ENCODE measurements around the gene LIMCH1. TPM values are rescaled to one million over a fixed set of nuclear protein-coding genes. Genes with fewer than 3 reads are reported as not detected.

The LIMCH1 gene
- polyA plus RNA-seq, 1 donor (not counting 4 experiments of a cell fraction or from before 2014, with no cell fraction given) = 1.1 TPM

DNA sequence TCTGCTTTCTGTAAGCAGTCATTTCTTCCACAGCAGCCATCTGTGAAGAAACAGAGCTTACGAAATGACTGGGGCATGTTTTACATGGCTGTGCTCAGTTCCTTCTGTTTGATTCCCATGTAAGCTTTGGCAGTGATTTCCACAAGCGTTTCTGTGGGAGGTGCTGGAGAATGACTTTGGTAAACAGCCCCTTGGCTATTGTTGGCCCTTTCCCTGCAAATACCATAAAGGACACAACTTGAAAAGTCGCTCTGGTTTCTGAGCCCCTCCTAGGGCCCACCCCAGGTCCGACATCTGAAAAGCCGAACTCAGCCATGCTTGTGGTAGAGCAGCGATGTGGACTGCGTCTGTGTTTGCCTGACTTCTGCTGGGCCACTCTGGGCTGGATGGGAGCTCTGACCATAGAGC is 3.7 kb downstream of the LIMCH1 start:
- no peaks in the 10 kb centered on the region for H3K9me1 ChIP-seq (ENCODE audit: control insufficient read depth, extremely low read depth, insufficient read depth, low read length)
- FAIRE-seq = no peak
- peaks cover 3% of the 10 kb centered on the region for H3K27me3 ChIP-seq (ENCODE audit: control insufficient read depth, extremely low read depth, insufficient read depth, low read length)
- no peaks in the 10 kb centered on the region for H3K79me2 ChIP-seq (ENCODE audit: control insufficient read depth, insufficient read depth, low read length)
- H3K27ac ChIP-seq (ENCODE audit: control insufficient read depth, insufficient read depth, low read length) = no peak overlapping the region
- no peak overlapping the region for H3K4me3 ChIP-seq (ENCODE audit: control insufficient read depth in 2 of 3, extremely low read depth in 1 of 3, insufficient read depth in 2 of 3, low read depth in 1 of 3, low read length in 3 of 3)
- H2AFZ ChIP-seq (ENCODE audit: control insufficient read depth, low read length) = no peak overlapping the region
- H4K20me1 ChIP-seq (ENCODE audit: control insufficient read depth, extremely low read depth, insufficient read depth, low read length) = no peaks in the 10 kb centered on the region
- no peak overlapping the region for H3K9ac ChIP-seq (ENCODE audit: control insufficient read depth, extremely low read depth, insufficient read depth, low read length)
- H3K36me3 ChIP-seq (ENCODE audit: control insufficient read depth in 2 of 2, extremely low read depth in 1 of 2, insufficient read depth in 2 of 2, low read length in 2 of 2) = no peaks in the 10 kb centered on the region
- DNase-seq (ENCODE audit: low read depth, low spot score) = no peak
- dilution Hi-C loops (cut with MboI; ENCODE audit: extremely low pct_ligation_motif_present, low sequenced_read_pairs) = no loop called here
- no peak for TF ChIP-seq CTCF (optimal IDR thresholded peaks at IDR 0.05 in 1 of 3, IDR thresholded peaks at IDR 0.05 in 1 of 3, conservative IDR thresholded peaks at IDR 0.05 in 1 of 3; ENCODE audit: extremely low read depth in 1 of 3, insufficient read depth in 2 of 3, low read length in 3 of 3)
- no peak for TF ChIP-seq EZH2 (IDR thresholded peaks at IDR 0.05; ENCODE audit: low read length)
- H3K4me1 ChIP-seq (ENCODE audit: control insufficient read depth, extremely low read depth, insufficient read depth, low read length) = peaks cover 17% of the 10 kb centered on the region
- H3K4me2 ChIP-seq (ENCODE audit: control insufficient read depth, extremely low read depth, insufficient read depth, low read depth, low read length) = no peak overlapping the region
- no peaks in the 10 kb centered on the region for H3K9me3 ChIP-seq (ENCODE audit: control insufficient read depth, low read depth, low read length)

GRCh38 chr4:41542526-41543275 is 4.7 kb downstream of the LIMCH1 start:
- DNase-seq (ENCODE audit: low read depth, low spot score) (no peak), FAIRE-seq (no peak)
- H3K79me2 ChIP-seq (ENCODE audit: control insufficient read depth, insufficient read depth, low read length) = no peaks in the 10 kb centered on the region
- dilution Hi-C loops (cut with MboI; ENCODE audit: extremely low pct_ligation_motif_present, low sequenced_read_pairs) = no loop called here
- H3K36me3 ChIP-seq (ENCODE audit: control insufficient read depth in 2 of 2, extremely low read depth in 1 of 2, insufficient read depth in 2 of 2, low read length in 2 of 2) = no peaks in the 10 kb centered on the region
- TF ChIP-seq EZH2 (IDR thresholded peaks at IDR 0.05; ENCODE audit: low read length) (no peak), CTCF (optimal IDR thresholded peaks at IDR 0.05 in 1 of 3, IDR thresholded peaks at IDR 0.05 in 1 of 3, conservative IDR thresholded peaks at IDR 0.05 in 1 of 3; ENCODE audit: extremely low read depth in 1 of 3, insufficient read depth in 2 of 3, low read length in 3 of 3) (no peak)
- H3K4me2 ChIP-seq (ENCODE audit: control insufficient read depth, extremely low read depth, insufficient read depth, low read depth, low read length) = no peak overlapping the region
- H3K4me1 ChIP-seq (ENCODE audit: control insufficient read depth, extremely low read depth, insufficient read depth, low read length) = peaks cover 17% of the 10 kb centered on the region
- H3K27me3 ChIP-seq (ENCODE audit: control insufficient read depth, extremely low read depth, insufficient read depth, low read length) = peaks cover 3% of the 10 kb centered on the region
- H4K20me1 ChIP-seq (ENCODE audit: control insufficient read depth, extremely low read depth, insufficient read depth, low read length) = no peaks in the 10 kb centered on the region
- no peaks in the 10 kb centered on the region for H3K9me3 ChIP-seq (ENCODE audit: control insufficient read depth, low read depth, low read length)
- no peak overlapping the region for H3K27ac ChIP-seq (ENCODE audit: control insufficient read depth, insufficient read depth, low read length)
- H3K4me3 ChIP-seq (ENCODE audit: control insufficient read depth in 2 of 3, extremely low read depth in 1 of 3, insufficient read depth in 2 of 3, low read depth in 1 of 3, low read length in 3 of 3) = no peak overlapping the region
- no peak overlapping the region for H3K9ac ChIP-seq (ENCODE audit: control insufficient read depth, extremely low read depth, insufficient read depth, low read length)
- H3K9me1 ChIP-seq (ENCODE audit: control insufficient read depth, extremely low read depth, insufficient read depth, low read length) = no peaks in the 10 kb centered on the region
- H2AFZ ChIP-seq (ENCODE audit: control insufficient read depth, low read length) = no peak overlapping the region

All from keratinocyte (primary cell).